K562 (cell line): ENCODE data around the gene PHKG1. TPM values are rescaled to one million over a fixed set of nuclear protein-coding genes. Genes with fewer than 3 reads are reported as not detected.
A peak's percentile ranks its signal among the peaks of the same experiment; 100 is the strongest.

ENCODE experiments used
- BHLHE40 ChIP-seq: IDR thresholded peaks from 2 replicates; pipeline ENCODE4 v1.6.1; 2011; ENCODE audit warnings: low read length, improper control_type of control experiment
- EHMT2 ChIP-seq: fragments of 450-650 bp; IDR thresholded peaks from 2 replicates; pipeline ENCODE4 v1.6.1; 2018; ENCODE audit warnings: antibody characterized with exemption
- FOXA3 ChIP-seq, 2 experiments: fragments of 450-650 bp in 1 of 2; sonication (generic) in 1 of 2; formaldehyde crosslinking; IDR thresholded peaks in 1 of 2; conservative IDR thresholded peaks in 1 of 2; 2 replicates each; pipeline versions ENCODE4 v1.4.0 to v1.8.0; 2020 to 2022; ENCODE audit warnings: mild to moderate bottlenecking in 2 of 2, missing genetic modification reagents in 1 of 2
- HDAC3 ChIP-seq: fragments of 450-650 bp; IDR thresholded peaks from 2 replicates; pipeline ENCODE4 v1.6.1; 2018; ENCODE audit warnings: borderline replicate concordance, mild to moderate bottlenecking, moderate library complexity; ENCODE audit not compliant: partially characterized antibody
- PHF20 ChIP-seq: fragments of 450-650 bp; IDR thresholded peaks from 2 replicates; pipeline ENCODE4 v1.6.1; 2018; ENCODE audit not compliant: partially characterized antibody
- PML ChIP-seq: IDR thresholded peaks from 2 replicates; pipeline ENCODE4 v1.6.1; 2012; ENCODE audit warnings: low read length, inconsistent platforms
- RBM17 ChIP-seq: fragments of 200-400 bp; formaldehyde crosslinking; IDR thresholded peaks from 2 replicates; pipeline ENCODE4 v1.6.1; 2017; ENCODE audit warnings: low read depth, mild to moderate bottlenecking, low read length, borderline replicate concordance
- SRSF9 ChIP-seq: fragments of 200-400 bp; formaldehyde crosslinking; IDR thresholded peaks from 2 replicates; pipeline ENCODE4 v1.6.1; 2017; ENCODE audit warnings: low read depth, low read length, borderline replicate concordance
- XRCC4 ChIP-seq: IDR thresholded peaks from one replicate; pipeline ENCODE4 v1.6.1; 2011; ENCODE audit not compliant: insufficient read depth, insufficient read length; ENCODE audit errors: extremely low read depth
- ZKSCAN1 ChIP-seq: fragments of 150-350 bp; IDR thresholded peaks from 2 replicates; pipeline ENCODE4 v1.6.1; 2016; ENCODE audit warnings: low read depth, low read length
- ZNF311 ChIP-seq: fragments of 250-450 bp; sonication (Bioruptor Pico); IDR thresholded peaks from 2 replicates; pipeline ENCODE4 v1.4.0; 2020; ENCODE audit warnings: mild to moderate bottlenecking, moderate library complexity
- ZNF324 ChIP-seq: fragments of 250-450 bp; sonication (Bioruptor Pico); IDR thresholded peaks from 2 replicates; pipeline ENCODE4 v1.4.0; 2020; ENCODE audit warnings: mild to moderate bottlenecking
- ZNF408 ChIP-seq: fragments of 250-450 bp; sonication (Bioruptor Pico); IDR thresholded peaks from 2 replicates; pipeline ENCODE4 v1.4.0; 2020; ENCODE audit warnings: low read depth, mild to moderate bottlenecking, moderate library complexity
- polyA plus RNA-seq, 8 experiments: library from polyadenylated mRNA; depleted of rRNA in 4 of 8; stranded (reverse) in 5 of 8; unstranded in 3 of 8; fragments of >200 nt; fragmentation: Nextera tagmentation in 2 of 8; fragmentation: Illumina TruSeq in 1 of 8; extraction: Ambion mirVana in 2 of 8; extraction: Trizol in 1 of 8; gene quantifications; 2 replicates each; pipeline versions ENCODE4 v1.2.1 to v1.2.3, GENCODE V29; 2011 to 2014; ENCODE audit warnings: inconsistent platforms in 1 of 8, missing spikeins in 1 of 8
- total RNA-seq, 7 experiments: library from RNA; depleted of rRNA in 6 of 7; stranded (reverse); fragments of >200 nt in 6 of 7; fragmentation: Illumina TruSeq in 2 of 7; extraction: Trizol in 2 of 7; gene quantifications; 2 replicates each; pipeline versions ENCODE4 v1.2.1 to v1.2.3, GENCODE V29; 2011 to 2021; ENCODE audit warnings: low replicate concordance in 1 of 7
- TF ChIP-seq, protein P1 (sequence below): sonication (generic); formaldehyde crosslinking; IDR thresholded peaks from 2 replicates; pipeline ENCODE4 v1.8.0; 2022; ENCODE audit warnings: mild to moderate bottlenecking, missing genetic modification reagents, borderline replicate concordance
- TF ChIP-seq, protein P2 (sequence below): fragments of 450-650 bp; formaldehyde crosslinking; IDR thresholded peaks from 2 replicates; pipeline ENCODE4 v1.4.0; 2020; ENCODE audit warnings: mild to moderate bottlenecking, moderate library complexity
- TF ChIP-seq, protein P3 (sequence below): IDR thresholded peaks from 2 replicates; pipeline ENCODE4 v1.6.1; 2011; ENCODE audit warnings: borderline replicate concordance, low read depth, mild to moderate bottlenecking, moderate library complexity, low read length; ENCODE audit not compliant: insufficient read depth, poor library complexity, severe bottlenecking
- TF ChIP-seq, protein P4 (sequence below): fragments of 450-650 bp; formaldehyde crosslinking; IDR thresholded peaks from 2 replicates; pipeline ENCODE4 v1.4.0; 2020; ENCODE audit warnings: mild to moderate bottlenecking, moderate library complexity
- TF ChIP-seq, protein P5 (sequence below), 2 experiments: fragments of 250-450 bp in 1 of 2; fragments of 450-650 bp in 1 of 2; sonication (Bioruptor Pico) in 1 of 2; IDR thresholded peaks; 2 replicates each; pipeline versions ENCODE4 v1.6.1 to v1.8.0; 2016 to 2021; ENCODE audit warnings: mild to moderate bottlenecking in 2 of 2, moderate library complexity in 2 of 2, missing compliant biosample characterization in 1 of 2, missing genetic modification characterization in 1 of 2

PHKG1 gene
- total and polyA plus RNA-seq, 9 of the 15 experiments (the other 6 are each of a cell fraction or from before 2014, with no cell fraction given): 0.10 to 0.83 (median 0.46) TPM

DNA sequence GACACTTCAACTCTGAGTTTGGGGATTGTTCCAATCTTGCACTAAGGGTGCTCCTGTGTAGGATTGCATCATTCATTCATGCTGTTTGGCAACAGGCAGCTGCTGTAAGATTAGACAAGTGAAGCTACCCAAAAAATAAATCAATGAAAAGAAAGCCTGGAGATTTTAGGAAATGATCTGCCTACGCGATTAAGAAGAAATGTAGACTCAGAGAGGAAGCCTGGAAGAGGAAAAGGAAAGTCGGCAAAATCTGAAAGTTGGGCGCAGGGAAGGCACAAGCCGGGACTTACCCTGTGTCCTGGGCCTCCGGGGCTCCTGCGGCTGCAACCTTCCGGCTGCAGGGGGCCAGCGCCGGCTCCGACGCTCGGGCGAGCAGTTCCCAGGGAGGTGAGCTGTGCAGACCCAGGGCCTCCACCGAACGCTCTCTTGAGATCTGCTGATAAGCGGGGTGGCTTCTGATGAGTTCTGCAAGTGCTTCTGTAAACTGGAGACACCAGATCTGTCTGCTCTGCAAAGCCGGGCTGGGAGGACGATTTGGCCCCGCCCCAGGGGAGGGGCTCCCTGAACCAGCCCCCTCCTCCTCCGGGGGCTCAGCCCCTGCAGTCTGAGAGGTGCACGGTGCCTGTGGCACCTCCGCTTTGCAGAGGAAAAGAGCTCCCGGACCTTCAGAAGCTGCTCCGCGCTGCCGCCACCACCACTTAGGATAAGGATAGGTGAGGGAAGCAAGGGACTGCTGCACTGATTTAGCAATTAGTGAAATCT is 58.9 kb downstream of the PHKG1 start (continued):
- TF ChIP-seq, protein P1, sequence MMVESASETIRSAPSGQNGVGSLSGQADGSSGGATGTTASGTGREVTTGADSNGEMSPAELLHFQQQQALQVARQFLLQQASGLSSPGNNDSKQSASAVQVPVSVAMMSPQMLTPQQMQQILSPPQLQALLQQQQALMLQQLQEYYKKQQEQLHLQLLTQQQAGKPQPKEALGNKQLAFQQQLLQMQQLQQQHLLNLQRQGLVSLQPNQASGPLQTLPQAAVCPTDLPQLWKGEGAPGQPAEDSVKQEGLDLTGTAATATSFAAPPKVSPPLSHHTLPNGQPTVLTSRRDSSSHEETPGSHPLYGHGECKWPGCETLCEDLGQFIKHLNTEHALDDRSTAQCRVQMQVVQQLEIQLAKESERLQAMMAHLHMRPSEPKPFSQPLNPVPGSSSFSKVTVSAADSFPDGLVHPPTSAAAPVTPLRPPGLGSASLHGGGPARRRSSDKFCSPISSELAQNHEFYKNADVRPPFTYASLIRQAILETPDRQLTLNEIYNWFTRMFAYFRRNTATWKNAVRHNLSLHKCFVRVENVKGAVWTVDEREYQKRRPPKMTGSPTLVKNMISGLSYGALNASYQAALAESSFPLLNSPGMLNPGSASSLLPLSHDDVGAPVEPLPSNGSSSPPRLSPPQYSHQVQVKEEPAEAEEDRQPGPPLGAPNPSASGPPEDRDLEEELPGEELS (CRISPR knock-in tag): no peak
- TF ChIP-seq PML (no peak), ZNF324 (CRISPR knock-in tag) (no peak), EHMT2 (no peak), BHLHE40 (peak; percentile 35; the same call in 1 of the 2 replicates), XRCC4 (no peak), RBM17 (no peak), SRSF9 (no peak), ZNF311 (no peak), ZKSCAN1 (no peak), ZNF408 (CRISPR knock-in tag) (no peak), PHF20 (no peak), HDAC3 (peak; percentile 21), FOXA3 (CRISPR knock-in tag; conservative IDR thresholded peaks at IDR 0.05 in 1 of 2, IDR thresholded peaks at IDR 0.05 in 1 of 2) (no peak)
- TF ChIP-seq, protein P2, sequence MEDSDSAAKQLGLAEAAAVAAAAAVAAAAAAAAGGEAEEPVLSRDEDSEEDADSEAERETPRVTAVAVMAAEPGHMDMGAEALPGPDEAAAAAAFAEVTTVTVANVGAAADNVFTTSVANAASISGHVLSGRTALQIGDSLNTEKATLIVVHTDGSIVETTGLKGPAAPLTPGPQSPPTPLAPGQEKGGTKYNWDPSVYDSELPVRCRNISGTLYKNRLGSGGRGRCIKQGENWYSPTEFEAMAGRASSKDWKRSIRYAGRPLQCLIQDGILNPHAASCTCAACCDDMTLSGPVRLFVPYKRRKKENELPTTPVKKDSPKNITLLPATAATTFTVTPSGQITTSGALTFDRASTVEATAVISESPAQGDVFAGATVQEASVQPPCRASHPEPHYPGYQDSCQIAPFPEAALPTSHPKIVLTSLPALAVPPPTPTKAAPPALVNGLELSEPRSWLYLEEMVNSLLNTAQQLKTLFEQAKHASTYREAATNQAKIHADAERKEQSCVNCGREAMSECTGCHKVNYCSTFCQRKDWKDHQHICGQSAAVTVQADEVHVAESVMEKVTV (CRISPR knock-in tag): 0 out of 2 replicates have a peak, but pooled peaks have one; percentile 10
- TF ChIP-seq, protein P3, sequence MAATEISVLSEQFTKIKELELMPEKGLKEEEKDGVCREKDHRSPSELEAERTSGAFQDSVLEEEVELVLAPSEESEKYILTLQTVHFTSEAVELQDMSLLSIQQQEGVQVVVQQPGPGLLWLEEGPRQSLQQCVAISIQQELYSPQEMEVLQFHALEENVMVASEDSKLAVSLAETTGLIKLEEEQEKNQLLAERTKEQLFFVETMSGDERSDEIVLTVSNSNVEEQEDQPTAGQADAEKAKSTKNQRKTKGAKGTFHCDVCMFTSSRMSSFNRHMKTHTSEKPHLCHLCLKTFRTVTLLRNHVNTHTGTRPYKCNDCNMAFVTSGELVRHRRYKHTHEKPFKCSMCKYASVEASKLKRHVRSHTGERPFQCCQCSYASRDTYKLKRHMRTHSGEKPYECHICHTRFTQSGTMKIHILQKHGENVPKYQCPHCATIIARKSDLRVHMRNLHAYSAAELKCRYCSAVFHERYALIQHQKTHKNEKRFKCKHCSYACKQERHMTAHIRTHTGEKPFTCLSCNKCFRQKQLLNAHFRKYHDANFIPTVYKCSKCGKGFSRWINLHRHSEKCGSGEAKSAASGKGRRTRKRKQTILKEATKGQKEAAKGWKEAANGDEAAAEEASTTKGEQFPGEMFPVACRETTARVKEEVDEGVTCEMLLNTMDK: peak; percentile 39
- TF ChIP-seq, protein P4, sequence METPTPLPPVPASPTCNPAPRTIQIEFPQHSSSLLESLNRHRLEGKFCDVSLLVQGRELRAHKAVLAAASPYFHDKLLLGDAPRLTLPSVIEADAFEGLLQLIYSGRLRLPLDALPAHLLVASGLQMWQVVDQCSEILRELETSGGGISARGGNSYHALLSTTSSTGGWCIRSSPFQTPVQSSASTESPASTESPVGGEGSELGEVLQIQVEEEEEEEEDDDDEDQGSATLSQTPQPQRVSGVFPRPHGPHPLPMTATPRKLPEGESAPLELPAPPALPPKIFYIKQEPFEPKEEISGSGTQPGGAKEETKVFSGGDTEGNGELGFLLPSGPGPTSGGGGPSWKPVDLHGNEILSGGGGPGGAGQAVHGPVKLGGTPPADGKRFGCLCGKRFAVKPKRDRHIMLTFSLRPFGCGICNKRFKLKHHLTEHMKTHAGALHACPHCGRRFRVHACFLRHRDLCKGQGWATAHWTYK (CRISPR knock-in tag): no peak
- TF ChIP-seq, protein P5, sequence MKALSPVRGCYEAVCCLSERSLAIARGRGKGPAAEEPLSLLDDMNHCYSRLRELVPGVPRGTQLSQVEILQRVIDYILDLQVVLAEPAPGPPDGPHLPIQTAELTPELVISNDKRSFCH (CRISPR knock-in tag; IDR thresholded peaks at IDR 0.05): no peak
- TF ChIP-seq, protein P5 (tag; IDR thresholded peaks at IDR 0.05): no peak
